GM18511 (cell line): ENCODE measurements around the gene ERAL1.
A peak's percentile ranks its signal among the peaks of the same experiment; 100 is the strongest.
"Not testable (repeated sequence)": the region's sequence is repeated elsewhere in the genome, so short reads cannot be mapped to it uniquely, and the experiment has no call there.

ENCODE experiments used
- ATAC-seq: cut with Tn5 transposase; IDR thresholded peaks from one replicate; pipeline ENCODE4 v1.9.1; 2021; ENCODE audit warnings: mild to moderate bottlenecking, moderate library complexity; ENCODE audit not compliant: unreplicated experiment

ERAL1 gene

GRCh38 chr17:28854457-28855335 lies at the start of gene ERAL1:
Gene ERAL1 (plus strand): TSS chr17:28855016. CDS start chr17:28855035, 19 bp downstream.
- ATAC-seq = peak; percentile 97

GRCh38 chr17:28807925-28808634 lies 46.7 kb upstream of the ERAL1 start:
- no peak for ATAC-seq

GRCh38 chr17:28810437-28810836 lies 44.4 kb upstream of the ERAL1 start:
- ATAC-seq = no peak

GRCh38 chr17:28811651-28812090 lies 43.1 kb upstream of the ERAL1 start:
- peak; percentile 4 for ATAC-seq

GRCh38 chr17:28812091-28812747 lies 42.6 kb upstream of the ERAL1 start:
- ATAC-seq = peak; percentile 99

GRCh38 chr17:28812748-28813377 lies 42.0 kb upstream of the ERAL1 start:
- peak; percentile 47 for ATAC-seq

GRCh38 chr17:28816540-28816939 lies 38.3 kb upstream of the ERAL1 start:
- ATAC-seq = no peak

GRCh38 chr17:28818819-28819221 lies 36.0 kb upstream of the ERAL1 start:
- ATAC-seq = no peak

- no peak for ATAC-seq
Observed at GRCh38 chr17:28819582-28819981, 35.2 kb upstream of the ERAL1 start.

GRCh38 chr17:28827672-28828071 lies 27.1 kb upstream of the ERAL1 start:
- no peak for ATAC-seq

- ATAC-seq = no peak
Observed at GRCh38 chr17:28828294-28829040, 26.3 kb upstream of the ERAL1 start.

- no peak for ATAC-seq
Observed at GRCh38 chr17:28834420-28834819, 20.4 kb upstream of the ERAL1 start.

GRCh38 chr17:28836541-28836940 lies 18.3 kb upstream of the ERAL1 start:
- ATAC-seq = not testable (repeated sequence)

- no peak for ATAC-seq
Observed at GRCh38 chr17:28839221-28839620, 15.6 kb upstream of the ERAL1 start.

GRCh38 chr17:28841901-28842281 lies 12.9 kb upstream of the ERAL1 start:
- ATAC-seq = no peak

GRCh38 chr17:28842282-28843012 lies 12.4 kb upstream of the ERAL1 start, which contains the start of gene FAM222B:
Gene FAM222B (minus strand): TSS chr17:28842790. CDS start chr17:28766667, 76,123 bp downstream.
- peak; percentile 84 for ATAC-seq

GRCh38 chr17:28843816-28844148 lies 11.0 kb upstream of the ERAL1 start:
- no peak for ATAC-seq

- no peak for ATAC-seq
Observed at GRCh38 chr17:28846231-28846630, 8.6 kb upstream of the ERAL1 start.

GRCh38 chr17:28846699-28847098 lies 8.1 kb upstream of the ERAL1 start:
- ATAC-seq = not testable (repeated sequence)

GRCh38 chr17:28848667-28849066 lies 6.1 kb upstream of the ERAL1 start:
- ATAC-seq = not testable (repeated sequence)
